ENCODE measurements around the gene BRD4. TPM values are rescaled to one million over a fixed set of nuclear protein-coding genes. Genes with fewer than 3 reads are reported as not detected.

Gene BRD4
- polyA plus RNA-seq, 1 donor from 2014 or later = 3.6 TPM

- no peak for TF ChIP-seq CTCF (IDR thresholded peaks at IDR 0.05; ENCODE audit: poor library complexity, severe bottlenecking)
- TF ChIP-seq TAF1 (IDR thresholded peaks at IDR 0.05; ENCODE audit: low read depth) = no peak
- no peak for TF ChIP-seq POLR2AphosphoS5 (IDR thresholded peaks at IDR 0.05)
- TF ChIP-seq SMC3 (conservative IDR thresholded peaks at IDR 0.05; ENCODE audit: poor library complexity) = no peak
- no peak for TF ChIP-seq REST (IDR thresholded peaks at IDR 0.05; ENCODE audit: borderline replicate concordance)
- no peak for TF ChIP-seq RAD21 (conservative IDR thresholded peaks at IDR 0.05)
- TF ChIP-seq MXI1 (conservative IDR thresholded peaks at IDR 0.05; ENCODE audit: poor library complexity, severe bottlenecking) = no peak
- TF ChIP-seq EP300 (conservative IDR thresholded peaks at IDR 0.05; ENCODE audit: poor library complexity, severe bottlenecking) = no peak
- TF ChIP-seq EZH2 (IDR thresholded peaks at IDR 0.05; ENCODE audit: borderline replicate concordance, insufficient read depth, low read length, poor library complexity, severe bottlenecking) = no peak
- H3K36me3 ChIP-seq (ENCODE audit: insufficient read depth, low read length) = no peaks in the 10 kb centered on the region
- H3K27ac ChIP-seq (ENCODE audit: low read length) = no peak overlapping the region
- H3K4me2 ChIP-seq (ENCODE audit: low read length) = no peak overlapping the region
- H4K20me1 ChIP-seq (ENCODE audit: insufficient read depth) = peaks cover 7% of the 10 kb centered on the region
- H3K9me3 ChIP-seq (ENCODE audit: low read length) = no peaks in the 10 kb centered on the region
- H2AFZ ChIP-seq (ENCODE audit: low read depth, low read length) = no peak overlapping the region
- no peak overlapping the region for H3K9ac ChIP-seq (ENCODE audit: low read length)
- H3K27me3 ChIP-seq (ENCODE audit: insufficient read depth, low read depth, low read length) = no peaks in the 10 kb centered on the region
- H3K9me2 ChIP-seq (ENCODE audit: insufficient read depth, low read length) = no peaks in the 10 kb centered on the region
- H3F3A ChIP-seq (ENCODE audit: insufficient read depth, low read length, poor library complexity, severe bottlenecking) = no peaks in the 10 kb centered on the region
- H3K79me2 ChIP-seq (replicated peaks; ENCODE audit: insufficient read depth, low read length) = peaks cover 41% of the 10 kb centered on the region
- H3K4me3 ChIP-seq (ENCODE audit: low read length) = no peak overlapping the region
Observed at GRCh38 chr19:15268192-15268927, 64.0 kb downstream of the BRD4 start.

GRCh38 chr19:15266683-15267082, 65.7 kb downstream of the BRD4 start:
- Histone ChIP-seq H3K79me2 (replicated peaks; ENCODE audit: insufficient read depth, low read length) (peaks cover 27% of the 10 kb centered on the region), H3K9ac (ENCODE audit: low read length) (no peak overlapping the region), H2AFZ (ENCODE audit: low read depth, low read length) (no peak overlapping the region), H3F3A (ENCODE audit: insufficient read depth, low read length, poor library complexity, severe bottlenecking) (no peaks in the 10 kb centered on the region), H3K36me3 (ENCODE audit: insufficient read depth, low read length) (no peaks in the 10 kb centered on the region), H3K4me3 (ENCODE audit: low read length) (no peak overlapping the region), H3K4me2 (ENCODE audit: low read length) (no peak overlapping the region), H3K27me3 (ENCODE audit: insufficient read depth, low read depth, low read length) (no peaks in the 10 kb centered on the region), H3K9me3 (ENCODE audit: low read length) (no peaks in the 10 kb centered on the region), H3K9me2 (ENCODE audit: insufficient read depth, low read length) (no peaks in the 10 kb centered on the region), H3K27ac (ENCODE audit: low read length) (no peak overlapping the region), H4K20me1 (ENCODE audit: insufficient read depth) (peaks cover 7% of the 10 kb centered on the region)
- TF ChIP-seq MXI1 (conservative IDR thresholded peaks at IDR 0.05; ENCODE audit: poor library complexity, severe bottlenecking) (no peak), SMC3 (conservative IDR thresholded peaks at IDR 0.05; ENCODE audit: poor library complexity) (no peak), TAF1 (IDR thresholded peaks at IDR 0.05; ENCODE audit: low read depth) (no peak), CTCF (IDR thresholded peaks at IDR 0.05; ENCODE audit: poor library complexity, severe bottlenecking) (no peak), RAD21 (conservative IDR thresholded peaks at IDR 0.05) (no peak), EP300 (conservative IDR thresholded peaks at IDR 0.05; ENCODE audit: poor library complexity, severe bottlenecking) (no peak)

Data from neural cell (in vitro differentiated cells).